GM10266 (cell line): ENCODE measurements around the gene CALU.

Experiments used
- DNase-seq: peaks from one replicate; pipeline ENCODE4 v3.0.0; 2012; ENCODE audit errors: extremely low spot score
- CTCF ChIP-seq: IDR thresholded peaks from 2 replicates; pipeline ENCODE4 v1.5.1; 2012; ENCODE audit warnings: mild to moderate bottlenecking, low read depth; ENCODE audit not compliant: control insufficient read depth, insufficient read depth; ENCODE audit errors: missing control alignments

Gene CALU

GRCh38 chr7:128738570-128739047, 550 bp upstream of the CALU start:
- no peak for TF ChIP-seq CTCF
- peak; percentile 26 for DNase-seq

- TF ChIP-seq CTCF: no peak
Observed at GRCh38 chr7:128739990-128740682, 977 bp downstream of the CALU start.

GRCh38 chr7:128740996-128741395, 1.8 kb downstream of the CALU start:
- no peak for DNase-seq

More at GRCh38 chr7:128739990-128740682, 977 bp downstream of the CALU start:
- no peak for DNase-seq

GRCh38 chr7:128741491-128741890, 2.3 kb downstream of the CALU start:
- no peak for TF ChIP-seq CTCF
- no peak for DNase-seq

More at GRCh38 chr7:128740996-128741395, 1.8 kb downstream of the CALU start:
- no peak for TF ChIP-seq CTCF

GRCh38 chr7:128742206-128742605, 3.0 kb downstream of the CALU start:
- DNase-seq: no peak
- TF ChIP-seq CTCF: no peak

- DNase-seq: no peak
- TF ChIP-seq CTCF: no peak
Observed at GRCh38 chr7:128743112-128743772, 4.1 kb downstream of the CALU start.

- no peak for TF ChIP-seq CTCF
- DNase-seq: no peak
Observed at GRCh38 chr7:128744366-128744905, 5.3 kb downstream of the CALU start.
